HG03354 (cell line): ENCODE data around the gene ZNF215.
"Not testable (repeated sequence)": the region's sequence is repeated elsewhere in the genome, so short reads cannot be mapped to it uniquely, and the experiment has no call there.

Experiments
- ATAC-seq: cut with Tn5 transposase; IDR thresholded peaks from one replicate; pipeline ENCODE4 v1.9.1; 2021; ENCODE audit warnings: mild to moderate bottlenecking; ENCODE audit not compliant: unreplicated experiment, poor library complexity, severe bottlenecking

The ZNF215 gene

GRCh38 chr11:6926208-6927029 is at the start of gene ZNF215:
Gene ZNF215 (plus strand): TSS chr11:6926426. CDS start chr11:6932273, 5,847 bp downstream.
- ATAC-seq = peak; percentile 67

GRCh38 chr11:6876914-6877313 is 49.3 kb upstream of the ZNF215 start:
- no peak for ATAC-seq

GRCh38 chr11:6882751-6883150 is 43.5 kb upstream of the ZNF215 start:
- no peak for ATAC-seq

- not testable (repeated sequence) for ATAC-seq
Measured at GRCh38 chr11:6887711-6888110, 38.5 kb upstream of the ZNF215 start.

GRCh38 chr11:6888830-6889229 is 37.4 kb upstream of the ZNF215 start:
- ATAC-seq = no peak

- no peak for ATAC-seq
Measured at GRCh38 chr11:6889835-6890234, 36.4 kb upstream of the ZNF215 start.

GRCh38 chr11:6892400-6892799 is 33.8 kb upstream of the ZNF215 start, which contains the start of gene OR2D2:
Gene OR2D2 (minus strand): TSS chr11:6892500. CDS start chr11:6892500, 0 bp downstream.
- no peak for ATAC-seq

GRCh38 chr11:6894097-6894496 is 32.1 kb upstream of the ZNF215 start:
- no peak for ATAC-seq

- peak; percentile 90 for ATAC-seq
Measured at GRCh38 chr11:6895010-6895409, 31.2 kb upstream of the ZNF215 start.

- no peak for ATAC-seq
Measured at GRCh38 chr11:6898911-6899310, 27.3 kb upstream of the ZNF215 start.

- ATAC-seq = no peak
Measured at GRCh38 chr11:6900327-6900999, 25.8 kb upstream of the ZNF215 start.

- ATAC-seq = not testable (repeated sequence)
Measured at GRCh38 chr11:6904804-6905203, 21.4 kb upstream of the ZNF215 start.

GRCh38 chr11:6911378-6911777 is 14.8 kb upstream of the ZNF215 start:
- no peak for ATAC-seq

GRCh38 chr11:6911948-6912347 is 14.3 kb upstream of the ZNF215 start:
- ATAC-seq = no peak

- no peak for ATAC-seq
Measured at GRCh38 chr11:6919698-6920097, 6.5 kb upstream of the ZNF215 start.

GRCh38 chr11:6920702-6921101 is 5.5 kb upstream of the ZNF215 start, which contains the start of gene OR2D3:
Gene OR2D3 (plus strand): TSS chr11:6921002. CDS start chr11:6921002, 0 bp downstream.
- no peak for ATAC-seq

GRCh38 chr11:6925007-6925577 is 1.1 kb upstream of the ZNF215 start:
- no peak for ATAC-seq

GRCh38 chr11:6925636-6926207 is 504 bp upstream of the ZNF215 start:
- no peak for ATAC-seq

- peak; percentile 85 for ATAC-seq
Measured at GRCh38 chr11:6927030-6927617, 898 bp downstream of the ZNF215 start.

- no peak for ATAC-seq
Measured at GRCh38 chr11:6928916-6929315, 2.7 kb downstream of the ZNF215 start.
